ENCODE data around the gene EIF4E1B. TPM values are rescaled to one million over a fixed set of nuclear protein-coding genes. Genes with fewer than 3 reads are reported as not detected.
A peak's percentile ranks its signal among the peaks of the same experiment; 100 is the strongest.

EIF4E1B gene, protein sequence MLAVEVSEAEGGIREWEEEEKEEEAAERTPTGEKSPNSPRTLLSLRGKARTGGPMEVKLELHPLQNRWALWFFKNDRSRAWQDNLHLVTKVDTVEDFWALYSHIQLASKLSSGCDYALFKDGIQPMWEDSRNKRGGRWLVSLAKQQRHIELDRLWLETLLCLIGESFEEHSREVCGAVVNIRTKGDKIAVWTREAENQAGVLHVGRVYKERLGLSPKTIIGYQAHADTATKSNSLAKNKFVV
- not detected for total RNA-seq

- intact Hi-C loops (cut with DNase I), result no loop called here
- no peaks in the 10 kb centered on the region for H3K9me3 ChIP-seq
- DNase-seq, result peak in 1 of 2 donors; percentile 10
- no peak within 1 kb of the TSS for H3K4me3 ChIP-seq (replicated peaks in 1 of 3)
- TF ChIP-seq POLR2A (IDR thresholded peaks at IDR 0.05) (no peak), CTCF (IDR thresholded peaks at IDR 0.05) (no peak)
- peaks cover 3 to 15% of the 10 kb centered on the region in 2 donors for H3K4me1 ChIP-seq
- H3K36me3 ChIP-seq, result no peaks in the 10 kb centered on the region
- H3K27ac ChIP-seq, result no peak within 1 kb of the TSS
- peaks cover 22% of the 10 kb centered on the region for H3K27me3 ChIP-seq
- 2% methylated on average over 34 to 41 of the region's 94 CpGs for WGBS, 2 donors
Measured at GRCh38 chr5:176629853-176630680, at the start of gene EIF4E1B, which contains the start of gene SNCB. TSS of gene EIF4E1B (plus strand) at chr5:176630675. CDS start at chr5:176642788, 12,113 bp downstream. TSS of gene SNCB (minus strand) at chr5:176630534. CDS start at chr5:176629654, 880 bp downstream.

GRCh38 chr5:176581361-176581760 is 49.1 kb upstream of the EIF4E1B start:
- Histone ChIP-seq H3K9me3 (no peaks in the 10 kb centered on the region), H3K36me3 (no peaks in the 10 kb centered on the region), H3K27ac (no peak overlapping the region), H3K27me3 (no peaks in the 10 kb centered on the region), H3K4me3 (replicated peaks in 1 of 3) (no peak overlapping the region), H3K4me1 (no peaks in the 10 kb centered on the region)
- no peak for DNase-seq
- TF ChIP-seq CTCF (IDR thresholded peaks at IDR 0.05), result no peak
- WGBS, 2 donors, result 89 to 92% methylated on average over 11 to 12 of the region's 12 CpGs
- intact Hi-C loops (cut with DNase I), result no loop called here

DNA sequence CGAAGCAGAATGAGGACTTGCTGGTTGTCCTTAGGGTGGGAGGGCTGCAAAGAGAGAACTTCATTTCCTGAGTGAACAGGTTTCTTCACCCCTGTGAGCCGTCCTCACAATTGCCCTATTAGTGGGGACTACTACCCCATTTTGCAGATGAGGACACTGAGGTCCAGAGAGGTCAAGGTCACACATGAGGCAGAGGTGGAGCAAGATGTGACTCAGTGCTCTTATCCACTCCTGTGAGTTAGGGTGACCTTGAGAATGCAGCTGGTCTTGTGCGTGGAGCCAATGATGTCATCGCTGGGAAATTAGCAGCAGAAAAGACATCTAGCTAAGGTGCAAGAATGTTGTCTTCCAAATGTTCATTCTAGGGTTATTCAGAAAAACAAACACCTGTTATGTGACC is 47.4 kb upstream of the EIF4E1B start:
- intact Hi-C loops (cut with DNase I), result no loop called here
- DNase-seq, result no peak
- Histone ChIP-seq H3K4me3 (replicated peaks in 1 of 3) (no peak overlapping the region), H3K27ac (no peak overlapping the region), H3K4me1 (no peaks in the 10 kb centered on the region), H3K36me3 (no peaks in the 10 kb centered on the region), H3K9me3 (no peaks in the 10 kb centered on the region), H3K27me3 (no peaks in the 10 kb centered on the region)
- TF ChIP-seq POLR2A (IDR thresholded peaks at IDR 0.05) (no peak), CTCF (IDR thresholded peaks at IDR 0.05) (no peak)
- 83 to 87% methylated on average over 4 of the region's 4 CpGs for WGBS, 2 donors

DNA sequence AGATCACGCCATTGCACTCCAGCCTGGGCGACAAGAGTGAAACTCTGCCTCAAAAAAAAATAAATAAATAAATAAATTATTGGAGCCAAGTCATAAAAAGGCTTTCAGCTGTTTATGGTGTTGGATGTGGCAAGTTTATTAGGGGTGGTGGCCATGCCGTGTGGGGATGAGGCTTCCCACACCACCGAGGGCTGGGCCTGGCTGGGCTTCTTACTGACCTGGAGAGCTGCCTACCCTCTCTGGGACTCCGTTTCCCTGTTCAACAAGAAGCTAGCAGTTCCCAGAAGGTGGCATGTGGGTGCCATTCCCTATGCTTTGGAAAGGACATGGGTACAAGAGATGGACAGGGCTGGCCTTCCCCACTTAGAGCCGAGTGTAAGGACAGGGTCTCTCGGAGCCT is 43.1 kb upstream of the EIF4E1B start:
- DNase-seq, result no peak
- TF ChIP-seq CTCF (IDR thresholded peaks at IDR 0.05) (no peak), POLR2A (IDR thresholded peaks at IDR 0.05) (no peak)
- no peaks in the 10 kb centered on the region for H3K9me3 ChIP-seq
- WGBS, 2 donors, result 80 to 89% methylated on average over 7 of the region's 7 CpGs
- H3K36me3 ChIP-seq, result no peaks in the 10 kb centered on the region
- H3K4me3 ChIP-seq (replicated peaks in 1 of 3), result no peak overlapping the region
- H3K27me3 ChIP-seq, result no peaks in the 10 kb centered on the region
- intact Hi-C loops (cut with DNase I), result no loop called here
- no peak overlapping the region for H3K27ac ChIP-seq
- H3K4me1 ChIP-seq, result no peaks in the 10 kb centered on the region

DNA sequence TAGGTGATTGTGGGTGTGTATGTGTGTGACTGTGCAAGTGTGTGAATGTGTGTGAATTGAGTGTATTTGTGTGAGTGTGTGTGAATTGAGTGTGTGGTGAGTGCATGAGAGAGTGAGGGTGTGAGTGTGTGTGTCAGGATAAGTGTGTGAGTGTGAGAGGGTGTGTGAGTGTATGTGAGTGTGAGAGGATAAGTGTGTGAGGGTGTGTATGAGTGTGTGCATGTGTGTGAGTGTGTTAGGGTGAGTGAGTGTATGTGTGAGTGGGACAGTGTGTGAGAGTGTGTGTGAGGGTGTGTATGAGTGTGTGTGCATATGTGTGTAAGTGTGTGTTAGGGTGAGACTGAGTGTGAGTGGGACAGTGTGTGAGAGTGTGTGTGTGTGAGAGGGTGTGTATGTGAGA is 42.2 kb upstream of the EIF4E1B start:
- H3K27me3 ChIP-seq, result no peaks in the 10 kb centered on the region
- no peaks in the 10 kb centered on the region for H3K36me3 ChIP-seq
- no peak overlapping the region for H3K4me3 ChIP-seq (replicated peaks in 1 of 3)
- TF ChIP-seq POLR2A (IDR thresholded peaks at IDR 0.05) (no peak), CTCF (IDR thresholded peaks at IDR 0.05) (no peak)
- intact Hi-C loops (cut with DNase I), result no loop called here
- H3K9me3 ChIP-seq, result no peaks in the 10 kb centered on the region
- H3K4me1 ChIP-seq, result no peaks in the 10 kb centered on the region
- H3K27ac ChIP-seq, result no peak overlapping the region
- no peak for DNase-seq

Measured in thyroid gland (tissue), 4 donors.